H1 (cell line): ENCODE results near the gene EXOSC6. TPM values are rescaled to one million over a fixed set of nuclear protein-coding genes. Genes with fewer than 3 reads are reported as not detected.
"Not testable (repeated sequence)": the region's sequence is repeated elsewhere in the genome, so short reads cannot be mapped to it uniquely, and the experiment has no call there.

Experiments used
- CTCF ChIA-PET: fragments of 300-600 bp; sonication (Branson Sonifier 250); formaldehyde crosslinking; loops from one replicate; lab custom pipeline; 2021; ENCODE audit not compliant: partially characterized antibody; lab: Charles Lee
- POLR2A ChIA-PET: fragments of 300-600 bp; sonication (Branson Sonifier 250); formaldehyde crosslinking; loops from one replicate; lab custom pipeline; 2021; ENCODE audit warnings: inconsistent platforms; ENCODE audit not compliant: partially characterized antibody; lab: Charles Lee
- DNase-seq, 2 experiments: peaks; one replicate each; pipeline versions ENCODE4 v3.0.0 to v3.0.0-alpha.2; 2010 to 2022; ENCODE audit warnings: low spot score in 2 of 2, low read depth in 1 of 2, mixed read lengths in 1 of 2
- FAIRE-seq: peaks from 2 replicates; lab custom pipeline; 2011; peaks lifted over from hg19 to GRCh38; lab: Jason Lieb, UNC
- H2AFZ ChIP-seq: 2 replicates; pipeline ENCODE4 v1.8.1; 2012; ENCODE audit warnings: low read length, inconsistent platforms
- H2AK5ac ChIP-seq: 2 replicates; pipeline ENCODE4 v1.6.1; 2013; ENCODE audit warnings: low read depth, low read length
- H2BK120ac ChIP-seq: replicated peaks from 2 replicates; pipeline ENCODE3; 2013; ENCODE audit warnings: low read depth, low read length, inconsistent platforms
- H2BK12ac ChIP-seq: 2 replicates; pipeline ENCODE4 v1.6.1; 2013; ENCODE audit warnings: low read depth, low read length
- H2BK15ac ChIP-seq: 2 replicates; pipeline ENCODE4 v1.6.1; 2013; ENCODE audit warnings: low read length
- H2BK20ac ChIP-seq: 2 replicates; pipeline ENCODE4 v1.6.1; 2013; ENCODE audit warnings: low read length
- H2BK5ac ChIP-seq: 2 replicates; pipeline ENCODE4 v1.6.1; 2013; ENCODE audit warnings: low read depth, low read length
- H3K14ac ChIP-seq: 2 replicates; pipeline ENCODE4 v1.6.1; 2013; ENCODE audit warnings: inconsistent platforms; ENCODE audit not compliant: insufficient read length
- H3K18ac ChIP-seq: 2 replicates; pipeline ENCODE4 v1.6.1; 2013; ENCODE audit warnings: low read length; ENCODE audit errors: extremely low read depth
- H3K23ac ChIP-seq: 2 replicates; pipeline ENCODE4 v1.6.1; 2013; ENCODE audit warnings: inconsistent platforms; ENCODE audit not compliant: insufficient read length
- H3K23me2 ChIP-seq: 2 replicates; pipeline ENCODE4 v1.6.1; 2013; ENCODE audit warnings: low read depth, low read length
- H3K27ac ChIP-seq: 2 replicates; pipeline ENCODE4 v1.6.1; 2011; ENCODE audit warnings: low read depth, low read length, inconsistent platforms
- H3K27me3 ChIP-seq, 4 experiments: replicated peaks in 1 of 4; 1 replicate in 1 of 4; 2 replicates in 3 of 4; pipeline versions ENCODE4 v1.6.1 to v1.8.1; 2011 to 2013; ENCODE audit warnings: low read length in 3 of 4, mild to moderate bottlenecking in 3 of 4, inconsistent platforms in 2 of 4, mixed read lengths in 2 of 4, moderate library complexity in 1 of 4; ENCODE audit not compliant: control insufficient read depth in 3 of 4, insufficient read depth in 3 of 4; ENCODE audit errors: extremely low read depth in 1 of 4
- H3K36me3 ChIP-seq, 4 experiments: 2 replicates each; pipeline versions ENCODE4 v1.6.1 to v1.8.1; 2011 to 2013; ENCODE audit warnings: mild to moderate bottlenecking in 4 of 4, low read length in 3 of 4, moderate library complexity in 2 of 4, control low read depth in 1 of 4, inconsistent platforms in 1 of 4; ENCODE audit not compliant: insufficient read depth in 4 of 4, control insufficient read depth in 2 of 4
- H3K4ac ChIP-seq: replicated peaks from 2 replicates; pipeline ENCODE3; 2013; ENCODE audit warnings: low read length, low read depth, mixed read lengths, inconsistent platforms; ENCODE audit not compliant: insufficient read length
- H3K4me1 ChIP-seq, 4 experiments: replicated peaks in 1 of 4; 1 replicate in 1 of 4; 2 replicates in 3 of 4; pipeline versions ENCODE4 v1.6.1 to v1.8.1; 2011 to 2013; ENCODE audit warnings: low read length in 3 of 4, inconsistent platforms in 2 of 4, mixed read lengths in 1 of 4; ENCODE audit not compliant: insufficient read depth in 4 of 4, control insufficient read depth in 3 of 4
- H3K4me2 ChIP-seq, 2 experiments: 2 replicates each; pipeline versions ENCODE4 v1.6.1 to v1.8.1; 2011 to 2013; ENCODE audit warnings: low read depth in 2 of 2, low read length in 2 of 2, control low read depth in 1 of 2, inconsistent platforms in 1 of 2, mild to moderate bottlenecking in 1 of 2; ENCODE audit not compliant: insufficient read depth in 1 of 2
- H3K4me3 ChIP-seq, 4 experiments: fragments of 200-600, 300-600 bp in 1 of 4; sonication (generic), shearing (Covaris generic), sonication (Bioruptor Twin) in 1 of 4; 2 replicates each; pipeline versions ENCODE4 v1.5.1 to v1.8.1; 2011 to 2016; ENCODE audit warnings: low read length in 4 of 4, low read depth in 3 of 4, control low read depth in 2 of 4, inconsistent platforms in 2 of 4, mild to moderate bottlenecking in 2 of 4, mixed read lengths in 1 of 4, moderate library complexity in 1 of 4; ENCODE audit not compliant: insufficient read depth in 2 of 4; ENCODE audit errors: extremely low read depth in 1 of 4
- H3K56ac ChIP-seq: replicated peaks from 2 replicates; pipeline ENCODE3; 2013; ENCODE audit warnings: low read depth, mild to moderate bottlenecking, mixed read lengths, low read length, inconsistent platforms; ENCODE audit not compliant: insufficient read length
- H3K79me1 ChIP-seq: 2 replicates; pipeline ENCODE4 v1.6.1; 2013; ENCODE audit warnings: low read depth, low read length, control low read depth
- H3K79me2 ChIP-seq, 2 experiments: 2 replicates each; pipeline versions ENCODE4 v1.6.1 to v1.8.1; 2012 to 2013; ENCODE audit warnings: low read length in 2 of 2, mild to moderate bottlenecking in 2 of 2, inconsistent platforms in 1 of 2; ENCODE audit not compliant: insufficient read depth in 2 of 2, control insufficient read depth in 1 of 2
- H3K9ac ChIP-seq, 4 experiments: replicated peaks in 1 of 4; 1 replicate in 1 of 4; 2 replicates in 3 of 4; pipeline versions ENCODE4 v1.6.1 to v1.8.1; 2011 to 2013; ENCODE audit warnings: low read depth in 3 of 4, low read length in 3 of 4, control low read depth in 2 of 4, mild to moderate bottlenecking in 2 of 4, moderate library complexity in 2 of 4, inconsistent platforms in 1 of 4; ENCODE audit errors: extremely low read depth in 1 of 4
- H3K9me3 ChIP-seq, 2 experiments: 2 replicates each; pipeline versions ENCODE4 v1.6.1 to v1.8.1; 2012 to 2013; ENCODE audit warnings: mild to moderate bottlenecking in 2 of 2, moderate library complexity in 2 of 2, control low read depth in 1 of 2, inconsistent platforms in 1 of 2, low read depth in 1 of 2, low read length in 1 of 2, mixed read lengths in 1 of 2; ENCODE audit not compliant: insufficient read depth in 2 of 2
- H4K20me1 ChIP-seq, 2 experiments: replicated peaks in 1 of 2; 2 replicates each; pipeline versions ENCODE3 to v1.8.1; 2011 to 2013; ENCODE audit warnings: inconsistent platforms in 2 of 2, low read length in 2 of 2, mild to moderate bottlenecking in 1 of 2; ENCODE audit not compliant: insufficient read depth in 2 of 2, control insufficient read depth in 1 of 2
- H4K5ac ChIP-seq: 2 replicates; pipeline ENCODE4 v1.6.1; 2013; ENCODE audit warnings: low read length, low read depth, mixed read lengths, inconsistent platforms; ENCODE audit not compliant: insufficient read length
- H4K8ac ChIP-seq: 2 replicates; pipeline ENCODE4 v1.8.0; 2013; ENCODE audit warnings: mild to moderate bottlenecking, moderate library complexity, low read length, inconsistent platforms; ENCODE audit not compliant: insufficient read depth; ENCODE audit errors: extremely low read depth
- H4K91ac ChIP-seq: replicated peaks from 2 replicates; pipeline ENCODE3; 2013; ENCODE audit warnings: low read length, mixed read lengths, inconsistent platforms; ENCODE audit not compliant: insufficient read length
- WGBS, 2 experiments: shearing (Covaris generic) in 1 of 2; methylation state at CpG; one replicate each; pipeline versions ENCODE4 v1.1.6 to v1.1.7; 2013 to 2015; ENCODE audit warnings: low lambda C conversion rate in 2 of 2, mixed read lengths in 2 of 2, inconsistent platforms in 1 of 2, low coverage in 1 of 2, missing lambda C conversion rate in 1 of 2; ENCODE audit not compliant: insufficient replicate concordance in 2 of 2, insufficient coverage in 1 of 2, insufficient read length in 1 of 2; ENCODE audit errors: extremely low coverage in 1 of 2, missing lambda C conversion rate in 1 of 2; 5-methylcytosine and 5-hydroxymethylcytosine counted together
- polyA plus RNA-seq, 7 experiments: library from polyadenylated mRNA; depleted of rRNA in 3 of 7; stranded (reverse) in 5 of 7; unstranded in 2 of 7; fragments of >200 nt in 5 of 7; fragments of 200-250 nt in 2 of 7; gene quantifications; 1 replicate in 5 of 7; 2 replicates in 1 of 7; 4 replicates in 1 of 7; pipeline versions ENCODE4 v1.2.1 to v1.2.3, GENCODE V29; 2011 to 2013; ENCODE audit warnings: missing spikeins in 2 of 7, mixed read lengths in 2 of 7
- total RNA-seq: library from RNA; stranded (reverse); fragmentation: NEBNext Ultra II Directional; extraction: Animal tissue kit (Norgen Biotek cat#: 25700); gene quantifications from 2 replicates; pipeline ENCODE4 v1.2.1, GENCODE V29; 2021

Gene EXOSC6
- total and polyA plus RNA-seq, 2 of the 8 experiments (the other 6 are each of a cell fraction or from before 2014, with no cell fraction given): 9.7 to 22.5 TPM

- H3K79me1 ChIP-seq, H3K27ac ChIP-seq, H3K36me3 ChIP-seq, H4K5ac ChIP-seq, H3K9ac ChIP-seq, CTCF ChIA-PET, H3K23ac ChIP-seq, H2BK15ac ChIP-seq, H3K4me1 ChIP-seq, H3K27me3 ChIP-seq, H4K91ac ChIP-seq, H3K14ac ChIP-seq, FAIRE-seq, POLR2A ChIA-PET, H2BK120ac ChIP-seq, H2BK5ac ChIP-seq, H3K4me3 ChIP-seq, H3K9me3 ChIP-seq, H2BK12ac ChIP-seq, H3K4ac ChIP-seq, H3K18ac ChIP-seq, H3K23me2 ChIP-seq, H2AFZ ChIP-seq, H4K8ac ChIP-seq, H4K20me1 ChIP-seq, H3K4me2 ChIP-seq, H2BK20ac ChIP-seq, H2AK5ac ChIP-seq, H3K56ac ChIP-seq, H3K79me2 ChIP-seq: not testable (repeated sequence)
- peak in 1 of 2 experiments; percentile 22 for DNase-seq
- 67% methylated on average over 3 of the region's 7 CpGs; no CpG with 5 or more reads in 1 of the 2 experiments for WGBS, 2 experiments
Measured at GRCh38 chr16:70203508-70203907, 48.2 kb downstream of the EXOSC6 start.

GRCh38 chr16:70200063-70200462 lies 51.7 kb downstream of the EXOSC6 start:
- WGBS, 2 experiments: 80% methylated on average over 7 of the region's 8 CpGs; no CpG with 5 or more reads in 1 of the 2 experiments
- H2BK15ac ChIP-seq, H2BK5ac ChIP-seq, H3K79me1 ChIP-seq, H3K4me2 ChIP-seq, H3K27me3 ChIP-seq, H2BK20ac ChIP-seq, POLR2A ChIA-PET, H3K9ac ChIP-seq, H2BK12ac ChIP-seq, H3K27ac ChIP-seq, H3K79me2 ChIP-seq, H3K9me3 ChIP-seq, H3K14ac ChIP-seq, H2AFZ ChIP-seq, DNase-seq, H3K4me1 ChIP-seq, H3K4ac ChIP-seq, H4K20me1 ChIP-seq, H2BK120ac ChIP-seq, FAIRE-seq, H3K56ac ChIP-seq, H3K18ac ChIP-seq, H3K23ac ChIP-seq, H3K36me3 ChIP-seq, H4K8ac ChIP-seq, H4K91ac ChIP-seq, CTCF ChIA-PET, H3K4me3 ChIP-seq, H3K23me2 ChIP-seq, H2AK5ac ChIP-seq, H4K5ac ChIP-seq: not testable (repeated sequence)
